ENCODE data around the gene ETS1.

Gene ETS1

DNA sequence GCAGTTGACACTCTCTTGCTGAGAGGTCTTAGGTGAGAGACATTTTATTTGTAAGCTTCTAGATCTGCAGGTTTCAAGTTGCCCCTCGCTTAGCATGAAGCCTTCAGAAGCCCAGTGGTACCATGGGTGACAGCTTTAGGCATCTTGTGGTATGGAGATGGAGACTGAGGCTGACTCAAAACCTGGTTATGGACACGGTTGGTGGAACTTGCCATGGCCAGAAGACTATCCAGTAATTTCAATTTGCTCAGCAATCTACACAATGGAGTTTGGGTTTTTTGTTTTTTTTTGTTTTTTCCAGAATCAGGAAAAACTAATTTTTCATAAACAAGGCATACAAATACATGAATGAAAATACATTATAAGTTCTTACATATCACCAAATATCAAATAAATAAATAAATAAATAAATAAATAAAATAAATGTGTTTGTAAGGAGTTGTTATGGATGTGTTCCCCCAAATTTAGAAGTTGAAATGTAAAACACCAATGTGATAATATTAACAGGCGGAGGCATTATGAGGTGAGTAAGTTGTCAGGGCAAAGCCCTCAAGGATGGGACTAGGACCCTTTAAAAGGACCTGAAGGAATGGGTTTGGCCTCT lies 22.6 kb downstream of the ETS1 start:
- DNase-seq = no peak

DNA sequence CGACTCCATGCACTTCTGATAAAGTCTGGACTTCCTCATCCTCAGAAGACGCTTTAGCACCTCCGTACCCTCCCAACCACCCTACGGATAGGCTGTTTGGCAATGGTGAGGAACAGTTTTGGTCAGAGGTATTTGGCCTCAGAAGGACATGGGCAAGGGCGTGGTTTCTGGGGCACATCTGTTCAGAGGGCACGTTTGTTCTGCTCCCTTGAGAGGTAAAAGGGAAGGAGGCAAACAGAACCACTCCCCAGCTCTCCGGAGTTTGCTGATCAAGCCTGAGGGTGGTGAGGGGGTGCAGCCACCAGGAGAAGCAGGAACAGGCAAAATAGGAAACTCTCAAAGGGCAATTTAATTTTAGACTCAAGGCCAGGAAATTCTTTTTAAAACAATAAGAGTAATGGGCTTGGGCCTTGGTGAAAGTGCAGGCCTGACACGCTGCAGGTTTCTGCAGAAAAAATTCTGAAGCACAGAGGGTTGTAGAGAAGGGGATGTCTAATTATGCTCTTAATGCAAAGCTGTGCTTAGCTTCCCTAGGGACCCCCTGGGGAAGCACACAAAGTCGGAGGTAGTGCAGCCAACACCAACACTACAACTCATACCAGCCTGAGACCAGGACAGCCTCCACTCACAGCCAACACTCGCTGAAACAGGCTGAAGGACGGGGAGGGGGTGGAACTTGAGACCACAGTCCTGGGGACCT lies 23.3 kb downstream of the ETS1 start:
- no peak for DNase-seq

DNA sequence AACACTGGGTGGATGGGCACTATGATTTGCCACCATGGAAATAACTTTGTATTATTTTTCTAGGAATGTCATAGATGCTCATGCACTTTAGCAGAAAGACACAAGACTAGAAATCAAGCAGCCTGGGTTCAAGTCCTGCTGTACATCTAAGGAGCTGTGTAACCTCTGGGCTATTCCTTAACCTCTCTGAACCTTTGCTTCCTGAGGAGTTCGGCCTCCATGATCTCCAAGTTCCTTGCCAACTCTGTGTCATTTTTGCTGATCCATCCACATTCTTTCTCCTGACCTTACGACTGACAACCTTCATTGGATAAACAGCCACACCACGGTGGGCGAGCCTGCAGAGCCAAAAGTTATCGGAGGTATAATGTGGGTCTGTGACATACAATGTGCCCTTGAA lies 24.1 kb downstream of the ETS1 start:
- DNase-seq = no peak

- DNase-seq = no peak
Measured at GRCh38 chr11:128559496-128560103, 27.8 kb downstream of the ETS1 start.

GRCh38 chr11:128555606-128556005 lies 31.8 kb downstream of the ETS1 start:
- DNase-seq = no peak

DNA sequence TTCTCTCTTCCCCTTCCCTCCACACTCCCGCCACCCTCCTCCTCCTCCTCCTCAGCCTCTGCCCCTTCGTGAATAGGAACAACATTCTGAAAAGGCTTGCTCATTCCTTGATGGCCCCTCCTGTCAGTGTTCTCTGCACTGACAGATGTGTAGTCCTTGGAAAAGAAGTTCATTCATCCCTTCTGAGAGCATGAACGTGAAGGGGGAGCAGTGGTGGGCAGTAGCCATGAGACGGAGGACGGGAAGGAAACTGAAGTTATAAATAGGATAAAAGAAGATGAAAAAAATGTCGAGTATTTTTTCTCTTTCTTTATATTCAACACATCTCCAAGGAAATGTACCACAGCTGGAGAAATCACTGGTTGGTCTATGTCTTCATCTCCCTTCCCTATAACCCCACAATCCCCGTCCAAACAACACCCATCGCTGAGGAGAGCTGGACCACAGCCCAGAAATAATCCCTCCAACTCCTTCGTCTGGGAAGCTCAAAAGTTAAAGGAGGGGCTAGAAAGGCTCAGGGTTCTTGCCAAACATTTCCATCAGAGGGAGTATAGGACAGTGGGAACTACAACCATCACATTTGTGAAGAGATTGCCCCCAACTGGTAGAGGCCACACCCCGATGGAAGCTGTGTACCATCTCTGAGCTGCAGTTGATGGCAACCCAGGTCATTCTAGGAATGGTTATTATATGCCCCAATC lies 33.5 kb downstream of the ETS1 start:
- DNase-seq = peak in 1 of 2 experiments; percentile 16

GRCh38 chr11:128552783-128553661 lies 34.3 kb downstream of the ETS1 start:
- DNase-seq = no peak

DNA sequence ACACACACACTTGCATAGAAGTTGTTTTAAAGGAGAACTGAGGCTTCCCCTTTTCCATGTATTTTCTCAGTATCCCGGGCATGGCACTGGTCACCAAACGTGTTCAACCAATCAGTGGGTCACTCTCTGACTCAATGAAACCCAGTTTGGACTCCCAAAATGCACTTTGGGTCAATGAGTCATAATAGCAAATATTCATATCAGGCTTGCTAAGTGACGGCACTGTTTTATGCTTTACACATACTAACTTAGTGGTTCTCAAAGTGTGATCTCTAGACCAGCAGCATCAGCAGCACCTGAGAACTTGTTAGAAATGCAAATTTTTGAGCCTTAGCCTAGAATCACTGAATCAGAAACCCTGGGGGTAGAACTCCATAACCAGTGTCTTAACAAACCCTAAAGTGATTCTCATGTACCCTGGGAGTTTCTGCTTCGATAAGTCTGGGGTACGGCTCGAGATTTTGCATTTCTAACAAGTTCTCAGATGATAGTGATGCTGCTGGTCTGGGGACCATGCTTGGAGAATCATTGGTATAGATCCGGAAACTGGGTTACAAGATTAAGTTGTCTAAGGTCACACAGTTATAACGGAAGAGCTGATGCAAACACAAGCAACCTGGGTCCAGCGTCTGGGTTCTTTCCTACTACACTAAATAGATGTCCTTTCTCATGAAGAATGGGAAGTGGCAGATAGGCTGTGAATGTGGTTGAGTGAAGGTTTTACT lies 35.6 kb downstream of the ETS1 start:
- DNase-seq = no peak

- peak; percentile 40 to 49 for DNase-seq
Measured at GRCh38 chr11:128551058-128551457, 36.3 kb downstream of the ETS1 start.

GRCh38 chr11:128550261-128550821 lies 37.0 kb downstream of the ETS1 start:
- DNase-seq = no peak

GRCh38 chr11:128549256-128549944 lies 38.0 kb downstream of the ETS1 start:
- DNase-seq = no peak

GRCh38 chr11:128548649-128549255 lies 38.6 kb downstream of the ETS1 start:
- DNase-seq = no peak

GRCh38 chr11:128547946-128548648 lies 39.3 kb downstream of the ETS1 start:
- DNase-seq = no peak

- no peak for DNase-seq
Measured at GRCh38 chr11:128546916-128547315, 40.4 kb downstream of the ETS1 start.

GRCh38 chr11:128544471-128545051 lies 42.8 kb downstream of the ETS1 start:
- DNase-seq = peak; percentile 56 to 79

GRCh38 chr11:128540469-128540868 lies 46.9 kb downstream of the ETS1 start:
- DNase-seq = no peak

DNA sequence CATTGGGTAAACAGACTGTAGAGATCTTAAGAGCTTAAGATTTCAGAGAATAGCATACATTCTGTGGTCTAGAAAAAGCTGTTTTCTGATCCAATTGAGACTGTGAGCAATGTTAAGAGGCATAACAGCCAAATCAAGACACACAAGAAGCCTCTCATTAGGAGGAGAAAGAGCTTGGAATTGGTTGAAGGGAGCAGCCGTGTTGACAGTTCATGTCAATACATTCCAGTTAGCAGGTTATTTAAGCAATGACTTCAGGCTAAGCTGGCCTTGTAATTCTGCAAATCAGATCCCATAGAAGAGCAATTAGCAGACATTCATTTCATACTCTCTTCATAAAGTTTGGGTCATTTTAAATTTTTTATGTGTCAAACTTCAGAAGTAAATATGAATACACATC lies 50.9 kb downstream of the ETS1 start:
- no peak for DNase-seq

DNA sequence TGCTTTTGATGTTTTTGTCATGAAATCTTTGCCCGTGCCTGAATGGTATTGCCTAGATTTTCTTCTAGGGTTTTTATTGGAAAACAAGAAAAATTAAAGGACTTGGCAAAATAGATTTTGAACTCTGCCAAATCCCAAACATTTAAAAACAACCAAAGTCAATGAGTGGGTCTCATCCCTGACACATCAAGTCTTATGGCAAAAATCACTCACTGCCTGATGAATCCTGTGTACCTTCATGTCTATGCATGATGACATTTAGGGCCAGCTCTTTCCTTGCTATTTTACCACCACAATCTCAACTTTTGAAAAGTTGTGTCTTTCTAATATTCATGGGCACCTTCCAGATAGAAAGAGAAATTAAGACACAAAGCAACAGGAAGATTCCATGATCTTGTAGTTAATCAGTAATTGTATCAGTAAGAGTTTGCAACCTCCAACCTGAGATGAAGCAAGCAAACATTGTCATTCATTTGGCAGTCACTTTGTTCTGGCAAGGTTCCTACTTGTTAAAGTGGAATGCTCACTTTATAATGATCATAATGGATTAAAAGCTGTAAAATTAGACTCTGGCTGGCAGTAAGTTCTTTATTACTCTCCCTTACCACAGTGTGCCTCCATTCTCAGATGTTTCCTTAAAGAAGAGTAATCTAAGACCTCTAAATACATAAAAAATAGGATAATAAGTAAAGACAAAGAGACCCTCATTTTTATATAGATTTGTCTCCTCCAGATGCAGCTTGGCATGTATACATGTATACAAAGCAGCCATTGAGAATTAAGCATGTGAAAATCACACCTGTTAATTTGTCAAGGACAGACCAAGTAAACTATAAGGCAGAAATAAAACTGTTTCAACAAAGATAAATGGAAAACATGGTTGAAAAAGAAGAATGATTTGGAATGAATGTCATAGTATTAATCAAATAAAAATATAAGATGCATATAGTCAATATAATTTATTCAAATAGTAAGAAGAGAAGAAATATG lies 51.6 kb downstream of the ETS1 start:
- peak in 1 of 2 experiments; percentile 18 for DNase-seq

Data from NCI-H2081 (cell line).